Measurements from ENCODE around the gene GLUL.

- TF ChIP-seq CTCF (conservative IDR thresholded peaks at IDR 0.05 in 1 of 2, IDR thresholded peaks at IDR 0.05 in 1 of 2; ENCODE audit: extremely low read depth in 1 of 2, insufficient read depth in 1 of 2, low read depth in 1 of 2, low read length in 2 of 2) (no peak), EZH2 (IDR thresholded peaks at IDR 0.05; ENCODE audit: borderline replicate concordance, low read length) (no peak)
These were observed 13.2 kb upstream of the GLUL start for GRCh38 chr1:182404781-182405180.
